GM18520 (cell line): Measurements from ENCODE around the gene IFNK.

ENCODE experiments used
- ATAC-seq: cut with Tn5 transposase; IDR thresholded peaks from one replicate; pipeline ENCODE4 v1.9.1; 2021; ENCODE audit not compliant: unreplicated experiment

IFNK gene

GRCh38 chr9:27510780-27511179 lies 13.3 kb upstream of the IFNK start:
- no peak for ATAC-seq

- no peak for ATAC-seq
Measured at GRCh38 chr9:27511771-27512170, 12.3 kb upstream of the IFNK start.

GRCh38 chr9:27514551-27514950 lies 9.5 kb upstream of the IFNK start:
- ATAC-seq, result no peak

GRCh38 chr9:27518006-27518405 lies 6.1 kb upstream of the IFNK start:
- no peak for ATAC-seq

GRCh38 chr9:27518809-27519208 lies 5.3 kb upstream of the IFNK start:
- no peak for ATAC-seq

- ATAC-seq, result no peak
Measured at GRCh38 chr9:27519466-27520465, 4.3 kb upstream of the IFNK start.

- ATAC-seq, result no peak
Measured at GRCh38 chr9:27520986-27521385, 3.1 kb upstream of the IFNK start.

GRCh38 chr9:27523141-27523540 lies 949 bp upstream of the IFNK start:
- no peak for ATAC-seq

- ATAC-seq, result no peak
Measured at GRCh38 chr9:27527702-27528075, 3.6 kb downstream of the IFNK start.

GRCh38 chr9:27528076-27528885 lies 4.2 kb downstream of the IFNK start:
- ATAC-seq, result peak; percentile 28

- no peak for ATAC-seq
Measured at GRCh38 chr9:27528886-27529315, 4.8 kb downstream of the IFNK start.

- ATAC-seq, result peak; percentile 60
Measured at GRCh38 chr9:27529316-27530278, 5.5 kb downstream of the IFNK start, which contains the start of gene MOB3B. Gene MOB3B (minus strand): TSS chr9:27529814. CDS start chr9:27455550, 74,264 bp downstream.

GRCh38 chr9:27530915-27531755 lies 7.0 kb downstream of the IFNK start:
- ATAC-seq, result no peak

- no peak for ATAC-seq
Measured at GRCh38 chr9:27532046-27532445, 8.0 kb downstream of the IFNK start.

GRCh38 chr9:27533311-27533710 lies 9.2 kb downstream of the IFNK start:
- no peak for ATAC-seq

GRCh38 chr9:27534131-27534530 lies 10.0 kb downstream of the IFNK start:
- ATAC-seq, result no peak

GRCh38 chr9:27534658-27535209 lies 10.6 kb downstream of the IFNK start:
- ATAC-seq, result no peak

GRCh38 chr9:27535701-27536118 lies 11.6 kb downstream of the IFNK start:
- peak; percentile 31 for ATAC-seq

GRCh38 chr9:27536168-27536567 lies 12.1 kb downstream of the IFNK start:
- no peak for ATAC-seq
